Neural crest cell (in vitro differentiated cells): ENCODE results near the gene CIROP. TPM values are rescaled to one million over a fixed set of nuclear protein-coding genes. Genes with fewer than 3 reads are reported as not detected.

Source experiments
- DNase-seq: peaks from one replicate; pipeline ENCODE4 v3.0.0; 2021; ENCODE audit warnings: low read depth, mixed read lengths, low spot score
- H3K27ac Mint-ChIP-seq: one replicate; pipeline ENCODE4 v1.8.0; 2021; ENCODE audit warnings: mild to moderate bottlenecking, mixed read lengths; ENCODE audit not compliant: unreplicated experiment
- H3K27me3 Mint-ChIP-seq: 2 replicates; pipeline ENCODE4 v1.8.0; 2021; ENCODE audit warnings: low read depth, mild to moderate bottlenecking, mixed read lengths
- H3K36me3 Mint-ChIP-seq: 2 replicates; pipeline ENCODE4 v1.8.0; 2021; ENCODE audit warnings: low read depth, mild to moderate bottlenecking, mixed read lengths
- H3K4me1 Mint-ChIP-seq: 2 replicates; pipeline ENCODE4 v1.8.0; 2021; ENCODE audit warnings: mixed read lengths
- H3K4me3 Mint-ChIP-seq: one replicate; pipeline ENCODE4 v1.8.0; 2021; ENCODE audit warnings: mild to moderate bottlenecking, mixed read lengths
- H3K9me3 Mint-ChIP-seq: 2 replicates; pipeline ENCODE4 v1.8.0; 2021; ENCODE audit warnings: mixed read lengths
- total RNA-seq: library from RNA; stranded (reverse); gene quantifications from 2 replicates; pipeline ENCODE4 v1.2.1, GENCODE V29; 2021
- TF ChIP-seq, protein P1 (sequence below): fragments of 200-600 bp; sonication (generic); conservative IDR thresholded peaks from 2 replicates; pipeline ENCODE4 v1.5.0; 2021; ENCODE audit warnings: antibody characterized with exemption, mild to moderate bottlenecking

CIROP gene
- total RNA-seq, 1 donor from 2014 or later = not detected

DNA sequence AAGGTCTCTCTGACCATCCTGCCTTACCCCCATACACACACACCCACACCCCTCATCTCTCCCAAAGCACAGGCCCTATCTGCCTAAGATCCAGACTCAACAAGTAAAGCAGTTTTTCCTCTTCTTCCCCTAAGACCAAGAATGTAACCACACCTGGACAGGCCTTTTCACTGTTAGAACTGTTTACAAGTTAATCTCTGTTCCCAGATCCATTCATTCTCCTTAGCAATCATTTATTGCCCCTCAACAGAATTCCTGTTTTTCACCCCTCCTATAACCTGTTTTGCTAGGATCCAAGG, 1.9 kb upstream of the CIROP start:
- Mint-ChIP-seq H3K27ac (no peak overlapping the region), H3K27me3 (peaks cover 13% of the 10 kb centered on the region), H3K4me1 (peaks cover 9% of the 10 kb centered on the region), H3K36me3 (no peaks in the 10 kb centered on the region), H3K9me3 (no peaks in the 10 kb centered on the region), H3K4me3 (no peak overlapping the region)
- TF ChIP-seq, protein P1, sequence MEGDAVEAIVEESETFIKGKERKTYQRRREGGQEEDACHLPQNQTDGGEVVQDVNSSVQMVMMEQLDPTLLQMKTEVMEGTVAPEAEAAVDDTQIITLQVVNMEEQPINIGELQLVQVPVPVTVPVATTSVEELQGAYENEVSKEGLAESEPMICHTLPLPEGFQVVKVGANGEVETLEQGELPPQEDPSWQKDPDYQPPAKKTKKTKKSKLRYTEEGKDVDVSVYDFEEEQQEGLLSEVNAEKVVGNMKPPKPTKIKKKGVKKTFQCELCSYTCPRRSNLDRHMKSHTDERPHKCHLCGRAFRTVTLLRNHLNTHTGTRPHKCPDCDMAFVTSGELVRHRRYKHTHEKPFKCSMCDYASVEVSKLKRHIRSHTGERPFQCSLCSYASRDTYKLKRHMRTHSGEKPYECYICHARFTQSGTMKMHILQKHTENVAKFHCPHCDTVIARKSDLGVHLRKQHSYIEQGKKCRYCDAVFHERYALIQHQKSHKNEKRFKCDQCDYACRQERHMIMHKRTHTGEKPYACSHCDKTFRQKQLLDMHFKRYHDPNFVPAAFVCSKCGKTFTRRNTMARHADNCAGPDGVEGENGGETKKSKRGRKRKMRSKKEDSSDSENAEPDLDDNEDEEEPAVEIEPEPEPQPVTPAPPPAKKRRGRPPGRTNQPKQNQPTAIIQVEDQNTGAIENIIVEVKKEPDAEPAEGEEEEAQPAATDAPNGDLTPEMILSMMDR = no peak
- DNase-seq = no peak

DNA sequence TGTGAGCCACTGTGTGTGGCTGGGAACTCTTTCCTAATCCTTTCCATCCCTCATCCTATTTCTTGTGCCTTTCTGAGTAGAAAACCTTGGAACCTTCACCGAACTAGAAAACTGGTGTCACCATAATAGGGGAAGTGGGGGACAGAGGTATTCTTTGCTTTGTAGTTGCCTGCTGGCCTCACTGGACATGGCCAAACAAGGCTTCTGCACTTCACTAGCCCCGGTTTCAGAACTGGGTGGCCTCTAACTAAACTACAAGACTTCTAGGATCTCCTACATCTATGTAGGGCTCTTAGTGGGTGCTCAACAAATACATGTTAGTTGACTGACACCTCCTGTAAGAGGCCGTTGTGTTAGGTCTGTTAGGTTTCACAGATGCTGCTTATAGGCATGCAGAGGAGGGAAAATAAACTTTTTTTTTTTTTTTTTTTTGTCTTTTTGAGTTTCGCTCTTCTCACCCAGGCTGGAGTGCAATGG, 597 bp upstream of the CIROP start:
- no peaks in the 10 kb centered on the region for H3K9me3 Mint-ChIP-seq
- DNase-seq = no peak
- H3K27ac Mint-ChIP-seq = no peak overlapping the region
- TF ChIP-seq, protein P1 = no peak
- no peaks in the 10 kb centered on the region for H3K36me3 Mint-ChIP-seq
- H3K4me3 Mint-ChIP-seq = no peak overlapping the region
- peaks cover 13% of the 10 kb centered on the region for H3K27me3 Mint-ChIP-seq
- H3K4me1 Mint-ChIP-seq = peaks cover 9% of the 10 kb centered on the region

DNA sequence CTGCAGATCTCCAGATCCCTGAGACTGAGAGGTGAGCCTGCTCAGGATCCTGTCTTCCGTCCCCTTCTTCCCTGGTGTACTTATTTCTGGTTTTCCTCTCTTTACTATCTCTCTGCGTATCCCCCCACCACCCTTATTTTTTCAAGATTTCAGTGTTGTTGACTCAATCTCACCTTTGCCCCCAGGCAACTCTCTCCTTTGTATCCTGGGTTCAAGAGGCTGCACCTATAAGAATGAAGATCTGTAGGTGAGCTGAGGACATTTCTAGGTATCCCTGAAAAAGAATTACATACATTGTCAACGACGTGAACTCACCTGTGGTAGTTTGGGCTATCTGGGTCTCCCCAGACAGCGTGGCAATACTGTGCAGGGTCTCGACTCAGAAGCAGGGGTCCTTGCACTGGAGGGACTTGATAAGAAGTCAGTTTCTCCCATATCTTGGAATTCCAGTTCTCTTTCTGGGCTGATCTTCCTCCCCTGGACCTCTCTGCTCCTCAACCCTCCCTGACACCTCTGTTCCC, 659 bp downstream of the CIROP start:
- Mint-ChIP-seq H3K36me3 (peaks cover 2% of the 10 kb centered on the region), H3K27me3 (peaks cover 13% of the 10 kb centered on the region), H3K9me3 (no peaks in the 10 kb centered on the region), H3K4me3 (no peak overlapping the region), H3K4me1 (peaks cover 9% of the 10 kb centered on the region), H3K27ac (no peak overlapping the region)
- TF ChIP-seq, protein P1 = no peak
- DNase-seq = no peak

DNA sequence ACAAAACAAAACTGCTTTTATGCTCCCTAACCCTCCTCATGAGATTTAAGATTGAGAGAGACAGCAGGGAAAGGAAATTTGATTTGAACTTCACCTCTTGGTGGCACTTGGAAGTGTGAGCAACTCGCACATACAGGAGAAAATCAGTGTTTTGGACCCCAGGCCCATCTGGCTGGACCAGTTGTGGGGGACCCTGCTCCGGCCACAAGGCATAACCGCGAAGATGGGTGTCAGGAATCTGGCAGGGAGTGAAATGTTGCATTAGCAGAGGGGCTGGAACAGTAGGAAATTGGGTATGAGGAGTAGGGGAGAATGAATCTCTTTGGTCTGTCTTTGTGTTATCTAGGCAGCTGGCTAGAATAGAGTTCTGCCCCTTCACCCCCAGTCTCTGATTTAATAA, 1.2 kb downstream of the CIROP start:
- no peak for DNase-seq
- peaks cover 13% of the 10 kb centered on the region for H3K27me3 Mint-ChIP-seq
- H3K27ac Mint-ChIP-seq = no peak overlapping the region
- TF ChIP-seq, protein P1 = no peak
- H3K4me1 Mint-ChIP-seq = peaks cover 9% of the 10 kb centered on the region
- H3K36me3 Mint-ChIP-seq = peaks cover 2% of the 10 kb centered on the region
- H3K9me3 Mint-ChIP-seq = no peaks in the 10 kb centered on the region
- no peak overlapping the region for H3K4me3 Mint-ChIP-seq

DNA sequence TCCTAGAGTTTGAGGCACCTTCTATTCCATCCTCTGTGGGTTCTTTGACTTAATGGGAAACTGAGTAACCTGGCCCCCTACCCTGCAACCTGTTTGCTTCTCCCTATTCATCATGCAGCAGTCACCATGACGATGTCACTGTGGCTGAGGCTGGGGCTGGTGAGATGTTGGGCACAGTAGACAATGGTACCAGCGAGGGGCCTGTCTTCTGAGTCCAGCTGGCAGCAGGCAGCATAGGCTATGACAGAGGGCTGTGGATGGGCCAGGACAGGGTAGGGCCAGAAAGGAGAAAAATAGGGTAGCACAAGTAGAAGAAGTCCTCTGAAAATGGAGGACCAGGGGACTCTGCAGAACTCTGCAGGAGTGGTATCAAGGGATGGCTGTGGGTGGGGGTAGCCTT, 2.0 kb downstream of the CIROP start:
- H3K27me3 Mint-ChIP-seq = peaks cover 13% of the 10 kb centered on the region
- no peak overlapping the region for H3K27ac Mint-ChIP-seq
- peaks cover 2% of the 10 kb centered on the region for H3K36me3 Mint-ChIP-seq
- H3K4me3 Mint-ChIP-seq = no peak overlapping the region
- TF ChIP-seq, protein P1 = no peak
- H3K9me3 Mint-ChIP-seq = no peaks in the 10 kb centered on the region
- H3K4me1 Mint-ChIP-seq = peaks cover 9% of the 10 kb centered on the region
- no peak for DNase-seq
